GM19043 (cell line): ENCODE results near the gene SLC44A2.

Source experiments
- ATAC-seq: cut with Tn5 transposase; IDR thresholded peaks from one replicate; pipeline ENCODE4 v1.9.1; 2021; ENCODE audit warnings: low read depth; ENCODE audit not compliant: unreplicated experiment

SLC44A2 gene

GRCh38 chr19:10678813-10679212, 53.5 kb downstream of the SLC44A2 start:
- ATAC-seq, result no peak

GRCh38 chr19:10679743-10680142, 54.4 kb downstream of the SLC44A2 start:
- ATAC-seq, result no peak

GRCh38 chr19:10680545-10681135, 55.3 kb downstream of the SLC44A2 start:
- ATAC-seq, result no peak

- ATAC-seq, result no peak
Measured at GRCh38 chr19:10681658-10682057, 56.3 kb downstream of the SLC44A2 start.

- ATAC-seq, result no peak
Measured at GRCh38 chr19:10682397-10683063, 57.2 kb downstream of the SLC44A2 start.

- ATAC-seq, result no peak
Measured at GRCh38 chr19:10683064-10683426, 57.7 kb downstream of the SLC44A2 start.

- no peak for ATAC-seq
Measured at GRCh38 chr19:10683582-10683981, 58.2 kb downstream of the SLC44A2 start.

GRCh38 chr19:10685210-10685609, 59.9 kb downstream of the SLC44A2 start:
- no peak for ATAC-seq

GRCh38 chr19:10686193-10686592, 60.8 kb downstream of the SLC44A2 start:
- ATAC-seq, result no peak

GRCh38 chr19:10686661-10687517, 61.5 kb downstream of the SLC44A2 start:
- no peak for ATAC-seq

- ATAC-seq, result no peak
Measured at GRCh38 chr19:10687518-10688288, 62.4 kb downstream of the SLC44A2 start.

- no peak for ATAC-seq
Measured at GRCh38 chr19:10688545-10689280, 63.4 kb downstream of the SLC44A2 start.

- no peak for ATAC-seq
Measured at GRCh38 chr19:10690341-10690781, 65.0 kb downstream of the SLC44A2 start.

- ATAC-seq, result no peak
Measured at GRCh38 chr19:10691178-10691881, 66.0 kb downstream of the SLC44A2 start.

GRCh38 chr19:10691883-10692282, 66.5 kb downstream of the SLC44A2 start:
- no peak for ATAC-seq

- no peak for ATAC-seq
Measured at GRCh38 chr19:10692673-10693264, 67.4 kb downstream of the SLC44A2 start.
